UCSD-AML1 (cell line): ENCODE measurements around the gene DSTN.

Source experiments
- DNase-seq: peaks from one replicate; lab custom pipeline; 2025; ENCODE audit not compliant: unreplicated experiment; lab: John Stamatoyannopoulos, UW

DSTN gene

DNA sequence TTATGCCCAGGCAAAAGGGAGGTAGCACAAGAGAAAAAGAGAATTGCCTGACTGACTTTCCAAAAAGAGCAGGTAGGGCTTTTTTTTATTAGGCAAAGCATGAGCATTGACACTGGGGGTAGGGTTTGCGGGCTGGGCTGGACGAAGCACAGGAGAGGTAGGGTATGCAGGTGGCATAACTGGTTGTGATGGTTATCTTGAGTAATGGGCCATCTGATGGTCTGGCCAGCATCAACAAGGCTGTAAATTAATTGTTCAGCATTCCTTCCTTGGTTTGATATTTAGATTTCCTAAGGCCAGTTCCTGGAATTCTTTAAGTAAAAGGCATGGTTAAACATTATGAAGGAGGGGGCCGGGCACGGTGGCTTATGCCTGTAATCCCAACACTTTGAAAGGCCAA, 24.7 kb upstream of the DSTN start:
- DNase-seq: no peak

DNA sequence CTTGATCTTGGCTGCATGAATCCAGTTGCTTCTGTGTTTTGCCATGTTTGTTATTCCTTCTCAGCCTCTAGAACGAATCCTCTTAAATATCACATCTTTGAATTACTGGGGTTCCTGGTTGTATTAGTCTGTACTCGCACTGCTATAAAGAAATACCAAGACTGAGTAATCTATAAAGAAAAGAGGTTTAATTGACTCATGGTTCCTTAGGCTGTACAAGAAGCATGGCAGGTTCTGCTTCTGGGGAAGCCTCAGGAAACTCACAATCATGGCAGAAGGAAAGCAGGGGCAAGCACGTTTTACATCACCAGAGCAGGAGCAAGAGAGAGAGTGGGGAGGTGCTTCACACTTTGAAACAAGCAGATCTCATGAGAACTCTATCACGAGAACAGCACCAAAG, 20.7 kb upstream of the DSTN start:
- DNase-seq: no peak

DNA sequence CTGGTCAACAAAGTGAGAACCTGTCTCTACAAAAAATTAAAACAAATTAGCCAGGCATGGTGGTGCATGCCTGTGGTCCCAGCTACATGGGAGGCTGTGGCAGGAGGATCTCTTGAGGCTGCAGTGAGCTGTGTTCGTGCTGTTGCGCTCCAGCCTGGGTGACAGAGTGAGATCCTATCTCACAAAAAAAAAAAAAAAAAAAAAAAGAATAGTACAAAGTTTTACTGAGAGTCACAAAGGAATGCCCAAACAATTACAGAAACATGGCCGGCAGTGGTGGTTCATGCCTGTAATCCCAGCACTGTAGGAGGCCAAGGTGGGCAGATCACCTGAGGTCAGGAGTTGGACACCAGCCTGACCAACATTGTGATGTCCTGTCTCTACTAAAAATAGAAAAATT, 14.8 kb upstream of the DSTN start:
- DNase-seq: no peak

DNA sequence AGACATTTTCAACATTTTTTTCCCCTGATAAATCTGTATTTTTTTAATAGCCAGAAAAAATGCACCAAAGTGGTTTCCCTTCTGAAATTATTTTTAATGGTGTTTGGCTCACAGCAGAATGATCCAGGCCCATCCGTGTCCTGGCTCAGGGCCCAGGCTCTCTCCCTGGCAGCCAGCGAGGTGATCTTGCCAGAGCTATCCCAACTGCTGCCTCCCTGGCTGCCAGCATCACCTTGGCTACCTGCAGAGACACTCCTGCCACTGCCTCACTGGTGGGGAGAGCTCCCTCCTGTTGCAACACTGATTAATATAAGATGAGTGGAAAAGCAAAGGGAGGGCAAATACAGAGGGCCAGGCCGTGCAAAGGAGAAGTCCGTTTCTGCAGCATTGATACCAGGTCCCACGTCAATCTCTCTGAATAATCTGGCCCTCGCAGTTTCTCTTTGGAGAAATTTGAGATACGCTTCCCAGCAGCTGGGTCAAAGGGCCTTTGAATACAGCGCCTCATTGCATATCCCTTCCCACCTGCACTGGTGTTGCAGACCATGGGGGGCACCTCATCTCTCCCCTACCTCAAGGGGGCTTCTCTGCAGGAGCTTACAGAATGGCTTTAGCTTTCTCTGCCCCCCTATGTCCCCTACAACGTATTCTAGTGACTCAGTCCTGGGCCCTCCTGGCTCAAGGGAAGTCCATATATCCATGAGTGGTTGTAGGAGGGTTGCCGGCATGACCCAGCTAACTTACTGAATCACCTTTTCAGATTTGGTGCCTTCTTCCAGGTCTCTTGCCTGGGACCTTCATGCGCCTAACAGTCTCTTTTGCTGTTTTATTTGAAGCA, 12.8 kb upstream of the DSTN start:
- no peak for DNase-seq

DNA sequence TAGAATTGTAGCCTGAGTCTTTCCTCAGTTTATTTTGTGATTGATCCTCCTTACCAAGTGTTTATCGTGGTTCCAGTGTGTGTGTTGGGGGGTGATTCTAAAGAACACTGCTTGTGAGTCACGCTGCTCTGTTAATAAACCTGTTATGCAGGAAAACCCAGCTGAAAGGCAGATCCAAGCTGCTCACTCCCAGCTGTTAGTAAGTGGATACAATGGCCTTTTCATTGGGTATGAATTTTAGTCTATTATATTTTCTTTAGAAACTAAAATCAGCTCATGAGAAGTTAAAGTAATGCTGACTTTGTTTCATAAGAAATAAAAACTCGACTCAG, 12.2 kb upstream of the DSTN start:
- no peak for DNase-seq

DNA sequence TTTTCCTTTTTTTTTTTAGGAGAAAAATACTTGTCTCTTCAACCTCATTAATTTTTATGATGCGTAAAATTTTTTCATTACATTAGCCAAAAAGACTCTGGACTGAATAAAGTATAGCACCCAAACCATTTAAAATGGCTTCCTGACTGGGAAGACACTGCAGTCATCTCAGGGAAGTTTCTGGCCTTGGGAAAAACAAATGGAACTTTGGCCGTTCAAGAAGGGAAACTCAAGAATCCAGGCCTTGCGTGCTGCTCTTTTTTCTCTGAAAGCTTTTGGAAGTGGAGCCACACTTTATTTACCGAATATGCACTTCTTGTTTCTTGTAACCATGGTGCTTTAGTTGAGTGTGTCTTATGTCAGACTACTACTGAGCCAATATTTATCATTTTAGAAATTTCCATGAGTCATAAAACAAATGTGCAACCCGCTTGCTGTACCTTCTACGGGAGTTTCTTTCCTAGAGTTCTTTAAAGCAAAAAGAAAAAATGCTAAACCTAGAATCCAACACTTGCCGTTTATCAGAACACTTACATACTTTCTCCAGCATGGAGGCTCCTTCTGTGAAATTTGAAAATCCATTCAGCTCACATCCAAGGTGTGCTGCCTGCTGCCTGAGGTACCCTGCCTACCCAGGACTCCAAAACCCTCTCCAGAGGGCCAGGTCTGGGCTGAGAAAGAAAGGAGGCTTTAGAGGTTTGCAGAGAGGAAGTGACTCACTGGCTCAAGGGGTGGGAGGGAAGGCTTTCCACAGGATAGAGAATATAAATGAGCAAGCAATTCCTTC, 11.5 kb upstream of the DSTN start:
- DNase-seq: peak; percentile 57

DNA sequence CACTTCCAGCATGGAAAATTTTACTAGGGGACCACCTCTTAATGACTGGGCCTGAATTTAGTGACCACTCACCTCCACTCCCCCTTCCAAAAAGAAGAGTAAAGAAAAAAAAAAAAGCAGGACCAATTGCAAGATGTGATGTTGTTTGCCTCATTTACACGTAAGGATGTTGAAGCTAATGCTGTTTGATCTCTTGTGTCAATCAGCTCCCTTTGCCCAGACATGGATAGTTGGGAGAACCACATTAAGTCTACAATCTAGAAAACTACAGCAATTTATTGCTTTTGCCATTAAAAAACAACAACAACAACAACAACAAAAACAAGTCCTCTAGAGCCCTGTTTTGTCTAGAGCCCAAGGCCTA, 11.0 kb upstream of the DSTN start:
- no peak for DNase-seq

DNA sequence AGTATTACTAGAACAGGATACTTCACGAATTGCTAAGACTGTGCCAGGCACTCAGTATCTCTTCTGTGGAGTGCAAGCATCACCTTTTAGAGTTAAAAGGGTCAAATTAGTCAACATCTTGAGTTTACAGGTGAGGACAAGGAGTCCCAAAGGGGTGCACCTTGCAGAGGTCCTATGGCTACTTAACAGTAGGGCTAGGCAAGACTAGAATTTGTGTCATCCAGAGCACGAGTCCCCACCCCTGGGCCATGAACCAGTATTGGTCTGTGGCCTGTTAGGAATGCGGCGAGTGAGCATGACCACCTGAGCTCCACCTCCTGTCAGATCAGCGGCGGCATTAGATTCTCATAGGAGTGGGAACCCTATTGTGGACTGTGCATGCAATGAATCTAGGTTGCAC, 10.5 kb upstream of the DSTN start:
- DNase-seq: no peak

DNA sequence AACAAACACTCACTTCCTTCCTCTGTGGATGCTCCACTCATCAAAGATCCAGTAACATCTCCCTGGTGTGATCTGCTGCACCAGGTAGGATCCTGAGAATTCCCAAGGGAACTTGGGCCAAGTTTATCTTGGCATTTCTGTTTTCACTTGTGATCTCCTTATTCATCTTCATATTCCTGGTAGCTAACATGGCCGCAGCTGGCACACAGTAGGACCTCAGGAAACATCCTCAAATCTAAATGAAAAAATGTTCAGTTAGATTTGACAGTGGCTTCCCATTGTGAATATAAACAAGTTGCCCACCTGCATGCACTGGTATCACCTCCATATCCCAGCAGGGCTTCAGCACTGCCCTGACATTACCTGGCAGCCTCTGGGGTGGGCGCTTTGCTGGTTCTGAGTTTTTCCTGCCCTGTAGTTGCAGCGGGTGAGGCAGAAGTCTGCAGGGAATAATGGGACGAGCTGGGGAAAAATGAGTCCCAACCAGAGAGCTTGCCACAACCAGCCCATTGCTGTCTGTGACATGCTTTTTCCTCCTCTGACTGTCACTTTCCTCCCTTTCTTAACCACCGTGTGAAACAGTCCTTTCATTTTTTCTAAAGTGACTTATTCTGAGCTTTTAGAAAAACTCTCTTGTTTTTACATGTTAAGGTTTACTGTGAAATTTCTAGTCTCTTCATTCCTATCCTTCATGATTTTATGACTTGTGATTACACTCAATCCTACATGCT, 9.4 kb upstream of the DSTN start:
- no peak for DNase-seq

DNA sequence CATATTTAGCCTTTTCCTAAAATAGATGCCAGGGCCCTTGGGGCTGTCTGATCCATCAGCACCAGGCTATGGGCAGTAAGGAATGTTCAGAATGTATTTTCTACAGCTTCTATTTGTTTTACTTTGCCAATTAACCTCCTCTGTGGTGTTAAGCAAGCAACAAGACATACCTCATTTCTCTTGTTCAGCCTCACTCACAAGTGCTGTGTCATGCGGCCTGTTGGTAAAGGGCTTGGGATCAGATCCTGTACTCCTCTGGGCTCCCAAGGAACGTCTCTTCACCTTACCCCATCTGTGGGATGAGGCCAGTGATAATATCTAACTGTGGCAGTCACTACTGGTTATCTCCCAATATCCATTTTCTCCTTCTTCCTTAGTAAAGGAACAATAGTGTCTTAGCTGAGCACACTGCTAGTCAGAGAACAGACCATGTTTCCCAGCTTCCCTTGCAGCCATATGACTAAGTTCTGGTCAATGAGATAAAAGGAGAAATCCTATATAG, 7.0 kb upstream of the DSTN start:
- peak; percentile 32 for DNase-seq

DNA sequence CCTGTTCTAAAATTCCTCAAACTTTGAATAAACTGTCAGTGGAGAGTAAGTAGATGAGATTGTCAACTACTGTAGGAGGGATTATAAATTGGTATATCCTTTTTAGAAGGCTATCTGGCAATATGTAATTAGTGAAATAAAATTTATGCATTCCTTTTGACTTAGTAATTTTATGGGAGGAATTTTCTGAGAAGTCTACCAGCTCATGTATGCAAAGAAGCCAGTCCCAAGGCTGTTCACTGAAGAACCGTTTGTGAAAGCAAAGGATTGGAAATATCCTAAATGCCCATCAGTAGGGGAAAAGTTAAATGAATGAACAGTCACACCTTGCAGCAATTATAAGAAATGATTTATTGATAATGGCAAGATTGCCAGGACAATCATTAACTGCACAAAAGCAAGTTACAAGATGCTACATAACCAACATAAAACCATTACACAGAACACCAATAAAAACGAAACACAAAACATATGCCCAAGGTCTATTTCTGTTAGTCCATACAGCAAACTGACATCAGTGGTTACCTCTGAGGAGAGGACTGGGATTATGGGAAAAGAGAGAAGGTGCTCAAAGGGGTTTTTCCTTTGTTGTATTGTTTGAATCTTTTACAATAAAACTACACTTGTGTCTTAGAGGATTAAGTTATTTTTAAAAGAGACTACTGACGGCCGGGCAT, 4.6 kb upstream of the DSTN start:
- DNase-seq: no peak

DNA sequence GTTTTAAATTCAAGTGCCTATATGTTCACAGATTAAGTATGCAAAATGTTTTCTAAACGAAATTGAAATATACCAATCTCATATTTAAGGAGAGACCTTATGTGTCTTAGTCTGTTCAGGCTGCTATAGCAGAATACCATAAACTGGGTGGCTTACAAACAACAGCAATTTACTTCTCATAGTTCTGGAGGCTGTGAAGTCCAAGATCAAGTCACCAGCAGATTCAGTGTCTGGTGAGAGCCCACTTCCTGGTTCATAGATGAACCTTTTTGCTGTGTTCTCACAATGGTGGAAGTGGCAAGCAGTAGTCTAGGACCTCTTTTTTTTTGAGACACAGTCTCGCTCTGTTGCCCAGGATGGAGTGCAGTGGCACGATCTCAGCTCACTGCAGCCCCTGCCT, 3.5 kb upstream of the DSTN start:
- no peak for DNase-seq

DNA sequence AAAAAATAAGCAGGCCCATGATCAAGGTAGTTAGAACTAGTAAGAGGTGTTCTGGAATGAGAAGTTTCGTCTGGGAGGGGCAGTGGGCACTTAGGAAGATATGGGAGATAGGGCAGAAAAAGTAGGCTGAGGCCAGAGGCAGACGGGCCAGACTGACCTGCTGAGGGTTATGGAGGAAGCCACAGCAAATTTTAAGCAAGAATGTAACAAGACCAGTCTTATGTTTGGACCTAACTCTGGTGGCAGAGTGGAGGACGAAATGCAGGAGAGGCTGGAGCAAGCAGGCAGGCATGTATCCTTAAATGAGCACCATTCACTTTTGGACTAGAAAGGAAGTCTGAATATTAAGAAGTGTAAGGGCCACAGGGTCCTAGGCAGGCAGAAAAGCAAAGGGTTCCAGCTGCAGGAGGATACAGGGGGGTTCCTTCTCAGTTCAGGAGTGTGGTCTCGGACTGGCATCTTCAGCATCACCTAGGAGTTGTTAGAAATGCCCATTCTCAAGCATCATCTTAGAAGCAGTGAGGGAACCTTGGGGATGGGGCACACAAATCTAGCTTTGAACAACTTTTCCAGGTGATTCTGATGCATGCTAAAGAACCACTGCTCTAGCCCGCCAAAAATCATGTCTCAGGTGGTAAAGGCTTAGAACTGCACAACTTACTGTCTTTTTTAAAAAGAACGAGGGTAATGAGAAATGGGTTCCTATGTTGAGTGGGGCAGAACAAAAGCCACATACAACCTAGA, 1.7 kb upstream of the DSTN start:
- no peak for DNase-seq

DNA sequence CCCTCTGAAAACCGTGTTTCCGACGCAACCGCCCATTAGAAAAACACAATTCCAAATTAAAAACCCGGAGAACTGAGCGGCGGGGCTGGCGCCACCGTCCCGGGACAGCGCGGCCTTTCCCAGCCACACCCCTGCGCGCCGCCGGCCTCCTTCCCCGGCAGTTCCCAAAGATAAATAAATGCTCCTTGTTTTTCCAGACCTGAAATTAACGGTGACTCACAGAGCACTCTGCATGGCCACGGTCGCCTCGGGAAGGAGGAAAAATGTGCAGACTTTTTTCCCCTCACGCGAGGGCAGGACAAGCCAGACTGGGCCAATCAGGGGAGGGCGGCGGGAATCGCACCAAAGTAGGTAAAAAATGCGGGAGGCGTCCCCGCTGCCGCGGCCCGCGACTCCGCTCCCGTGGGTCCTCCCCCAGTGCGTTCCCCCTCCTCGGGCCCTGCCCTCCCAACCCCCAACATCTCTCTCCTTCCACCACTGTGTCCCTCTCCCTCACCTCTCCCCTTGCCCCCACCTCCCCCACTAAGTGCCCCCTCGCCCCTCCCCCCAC, 828 bp upstream of the DSTN start:
- DNase-seq: no peak

DNA sequence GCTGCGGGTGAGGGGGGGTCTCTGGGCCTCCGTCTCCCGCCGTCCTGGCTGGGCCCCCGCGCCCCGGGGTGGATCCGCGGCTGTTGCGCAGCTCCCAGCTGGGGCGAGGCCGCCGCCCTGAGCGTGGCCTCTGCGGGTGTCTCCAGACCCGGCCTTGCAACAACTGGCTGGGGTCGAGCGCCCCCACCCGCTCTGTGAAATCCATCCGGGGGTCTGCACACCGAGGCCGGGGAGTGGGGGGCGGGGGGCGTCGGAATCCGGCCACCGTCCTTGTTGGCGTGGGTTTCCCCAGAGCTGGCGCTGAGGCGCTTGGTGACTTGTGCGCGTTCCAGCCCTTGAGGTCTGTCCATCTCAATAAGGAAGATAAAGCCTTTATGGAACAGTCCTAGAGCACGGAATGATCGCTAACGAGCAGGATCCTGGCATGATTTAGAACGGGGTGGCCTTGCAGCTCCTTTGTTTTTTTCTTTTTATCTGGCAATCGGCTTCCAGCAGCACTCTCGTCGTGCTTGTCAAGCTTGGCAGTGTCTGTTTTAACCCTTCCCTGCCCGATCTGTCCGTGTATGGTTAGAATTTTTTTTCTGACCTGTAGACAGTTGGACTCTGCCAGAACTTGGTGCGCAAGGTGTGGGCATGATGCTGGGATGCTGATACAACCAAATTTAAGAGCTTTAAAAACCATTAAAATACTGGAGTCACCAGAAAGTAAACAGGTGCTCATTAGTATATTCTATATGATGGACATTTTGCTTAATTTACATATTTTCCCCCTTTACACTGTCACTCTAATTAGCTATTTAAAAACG, 675 bp downstream of the DSTN start:
- DNase-seq: peak; percentile 69

DNA sequence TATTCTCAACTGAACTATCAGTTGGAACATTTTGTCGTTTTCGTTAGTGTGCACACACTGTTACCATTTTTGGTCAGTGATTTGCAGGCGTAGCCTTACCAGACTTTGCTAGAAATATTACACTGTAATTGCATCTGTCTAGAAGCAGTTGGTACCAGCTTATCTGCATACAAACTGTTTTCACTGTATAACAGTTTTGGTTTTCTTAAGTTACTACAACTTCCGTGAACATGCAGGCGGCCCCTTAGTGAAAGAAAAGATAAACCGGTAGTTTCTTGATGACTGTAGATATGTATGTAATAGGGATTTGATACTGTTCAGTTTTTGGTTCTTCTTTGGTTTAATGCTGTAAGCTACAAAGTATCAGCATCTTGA, 1.3 kb downstream of the DSTN start:
- DNase-seq: no peak

DNA sequence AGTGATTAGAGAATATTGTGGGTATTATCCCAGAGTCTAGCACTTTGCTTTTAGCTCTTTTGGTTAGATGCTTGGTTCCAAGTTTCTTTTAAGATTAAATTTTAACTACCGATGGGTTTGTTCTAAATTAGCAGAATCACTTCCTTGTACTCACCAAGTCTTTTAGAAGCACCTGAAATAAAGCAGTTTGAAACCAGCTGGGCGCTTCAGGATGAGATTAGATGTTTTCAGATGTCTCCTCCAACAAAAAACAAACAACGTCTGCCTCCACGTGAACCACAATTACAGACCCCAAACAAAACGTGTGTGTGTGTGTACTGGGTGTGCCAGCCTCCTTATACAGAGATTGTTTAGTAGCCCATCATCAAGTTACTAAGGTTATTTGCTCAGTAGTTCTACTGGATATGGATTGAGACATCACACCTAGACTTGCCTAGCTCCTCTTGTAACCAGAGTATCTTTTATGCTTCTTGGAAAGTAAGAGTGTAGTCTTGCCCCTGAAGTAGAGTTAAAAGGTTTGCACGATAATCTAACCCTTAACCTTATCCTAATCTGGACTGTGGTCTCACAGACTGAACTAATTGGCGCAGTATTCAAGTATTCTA, 2.3 kb downstream of the DSTN start:
- DNase-seq: no peak

DNA sequence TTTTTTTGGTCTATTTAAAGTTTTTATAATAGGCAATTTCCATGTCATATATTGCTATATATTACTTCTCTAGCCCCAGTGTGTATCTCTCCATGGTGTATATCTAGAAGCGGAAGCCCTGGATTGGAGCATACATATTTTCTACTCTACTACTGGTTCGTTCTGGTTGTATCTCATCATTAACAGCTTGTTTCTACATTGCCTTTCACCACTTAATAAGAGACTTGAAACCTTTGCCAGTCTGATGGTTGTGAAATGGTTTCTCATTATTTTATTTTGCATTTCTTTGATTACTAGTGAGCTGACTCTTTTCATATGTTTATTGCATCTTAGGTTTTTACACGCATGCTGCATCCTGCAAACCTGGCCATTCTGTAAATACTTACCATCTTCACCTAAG, 3.6 kb downstream of the DSTN start:
- DNase-seq: no peak

DNA sequence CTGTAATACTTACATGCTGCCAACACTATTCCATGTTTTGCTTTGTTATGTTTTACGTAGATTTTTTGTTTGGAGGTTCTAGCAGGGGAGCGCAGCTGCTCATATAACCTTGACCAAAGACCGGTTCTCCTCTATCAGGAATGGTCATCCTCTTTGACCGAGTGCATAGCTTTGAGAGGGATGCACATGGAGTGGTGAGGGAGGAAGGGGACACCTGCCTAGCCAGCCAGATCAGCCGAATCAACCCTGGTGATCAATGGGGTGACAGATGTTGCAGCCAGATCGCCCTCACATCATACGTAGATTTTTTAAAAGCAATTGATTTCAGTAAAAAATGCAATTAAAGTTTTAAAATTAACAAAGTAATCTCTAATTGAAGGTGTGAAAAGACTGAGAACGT, 6.3 kb downstream of the DSTN start:
- no peak for DNase-seq
